Putamen (tissue), 1 donor: ENCODE data around the gene CSAG1.
"Not testable (repeated sequence)": the region's sequence is repeated elsewhere in the genome, so short reads cannot be mapped to it uniquely, and the experiment has no call there.

Experiments used
- DNase-seq: peaks from one replicate; pipeline ENCODE4 v3.0.0-alpha.2; 2016; ENCODE audit warnings: low spot score

Gene CSAG1

DNA sequence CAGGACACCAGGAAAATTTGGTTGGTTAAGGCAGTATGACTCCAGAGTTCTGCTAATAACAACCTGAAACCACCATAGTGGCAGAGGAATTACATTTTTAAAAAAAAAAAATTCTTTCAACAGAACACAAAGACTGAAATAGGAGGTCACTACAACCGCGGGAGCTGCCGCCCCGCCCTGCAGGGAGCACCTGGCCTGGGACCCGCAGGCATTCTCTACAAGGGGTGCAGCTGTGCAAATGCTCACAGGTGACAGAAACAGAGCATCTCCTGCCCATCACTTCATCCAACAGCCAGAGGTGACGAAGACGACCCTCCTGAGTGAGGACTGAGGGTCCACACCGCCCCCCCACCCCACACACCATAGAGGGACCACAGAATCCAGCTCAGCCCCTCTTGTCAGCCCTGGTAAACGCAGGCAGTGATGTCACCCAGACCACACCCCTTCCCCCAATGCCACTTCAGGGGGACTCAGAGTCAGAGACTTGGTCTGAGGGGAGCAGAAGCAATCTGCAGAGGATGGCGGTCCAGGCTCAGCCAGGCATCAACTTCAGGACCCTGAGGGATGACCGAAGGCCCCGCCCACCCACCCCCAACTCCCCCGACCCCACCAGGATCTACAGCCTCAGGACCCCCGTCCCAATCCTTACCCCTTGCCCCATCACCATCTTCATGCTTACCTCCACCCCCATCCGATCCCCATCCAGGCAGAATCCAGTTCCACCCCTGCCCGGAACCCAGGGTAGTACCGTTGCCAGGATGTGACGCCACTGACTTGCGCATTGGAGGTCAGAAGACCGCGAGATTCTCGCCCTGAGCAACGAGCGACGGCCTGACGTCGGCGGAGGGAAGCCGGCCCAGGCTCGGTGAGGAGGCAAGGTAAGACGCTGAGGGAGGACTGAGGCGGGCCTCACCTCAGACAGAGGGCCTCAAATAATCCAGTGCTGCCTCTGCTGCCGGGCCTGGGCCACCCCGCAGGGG, 35.3 kb downstream of the CSAG1 start, which contains the start of gene MAGEA3:
Gene MAGEA3 (plus strand): TSS at position 843 of the 980 bp plus-strand sequence. CDS start 2,039 bp downstream, outside the sequence.
- DNase-seq: not testable (repeated sequence)

DNA sequence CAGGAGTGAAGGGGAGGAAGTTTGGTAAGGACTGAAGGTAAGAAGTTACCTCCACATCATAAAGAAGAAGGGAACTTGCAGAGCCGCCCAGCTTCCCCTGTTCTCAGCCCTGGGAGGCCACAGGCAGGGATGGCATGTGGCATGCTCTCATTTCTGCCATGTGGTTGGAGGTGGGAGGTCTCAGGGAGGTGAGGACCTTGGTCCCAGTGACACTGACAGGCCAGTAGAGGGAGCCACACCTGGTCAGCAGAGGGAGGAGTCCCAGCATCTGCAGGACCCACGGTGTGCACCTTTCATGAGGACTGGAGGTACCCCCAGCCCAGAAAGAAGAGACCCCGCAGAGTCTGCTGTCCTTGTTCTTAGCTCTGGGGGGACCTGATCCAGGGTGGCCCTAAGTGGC, 52.5 kb downstream of the CSAG1 start:
- DNase-seq: not testable (repeated sequence)
